Activated T-cell treated with anti-CD3 and anti-CD28 coated beads, Interleukin-2, amount 50 U/mL, for 4 hours (primary cell): ENCODE measurements around the gene SLIT3. TPM values are rescaled to one million over a fixed set of nuclear protein-coding genes. Genes with fewer than 3 reads are reported as not detected.

ENCODE experiments used
- ATAC-seq, 2 donors: fragments of 200-7000 bp; cut with Tn5 transposase; one replicate each; pipeline ENCODE4 v1.10.0; 2021
- DNase-seq: peaks from one replicate; pipeline ENCODE4 v3.0.0-alpha.2; 2020
- H3K27me3 Mint-ChIP-seq: one replicate; pipeline ENCODE4 v1.8.0; 2021; ENCODE audit warnings: low read depth, mixed read lengths
- H3K36me3 Mint-ChIP-seq: one replicate; pipeline ENCODE4 v1.8.0; 2022; ENCODE audit warnings: mixed read lengths; ENCODE audit not compliant: insufficient read depth
- H3K4me1 Mint-ChIP-seq: one replicate; pipeline ENCODE4 v1.8.0; 2021; ENCODE audit warnings: low read depth, mixed read lengths
- H3K4me3 Mint-ChIP-seq: one replicate; pipeline ENCODE4 v1.8.0; 2021; ENCODE audit warnings: mild to moderate bottlenecking, moderate library complexity, mixed read lengths
- H3K9me3 Mint-ChIP-seq: one replicate; pipeline ENCODE4 v1.8.0; 2021; ENCODE audit warnings: mixed read lengths
- total RNA-seq, 3 donors: library from RNA; stranded (reverse); gene quantifications; one replicate each; pipeline ENCODE4 v1.2.1, GENCODE V29; 2021

The SLIT3 gene
- total RNA-seq, 3 donors from 2014 or later: 0.03 to 0.16 (median 0.03) TPM

GRCh38 chr5:168808051-168808616 is 492.8 kb downstream of the SLIT3 start:
- no peak overlapping the region for H3K4me3 Mint-ChIP-seq
- DNase-seq: no peak
- peaks cover 1% of the 10 kb centered on the region for H3K27me3 Mint-ChIP-seq
- no peaks in the 10 kb centered on the region for H3K9me3 Mint-ChIP-seq
- ATAC-seq: no peak
- H3K4me1 Mint-ChIP-seq: no peaks in the 10 kb centered on the region
- H3K36me3 Mint-ChIP-seq: no peaks in the 10 kb centered on the region

- Mint-ChIP-seq H3K27me3 (peaks cover 1% of the 10 kb centered on the region), H3K36me3 (no peaks in the 10 kb centered on the region), H3K4me3 (no peak overlapping the region), H3K4me1 (no peaks in the 10 kb centered on the region), H3K9me3 (no peaks in the 10 kb centered on the region)
- ATAC-seq (no peak), DNase-seq (no peak)
These were observed 493.7 kb downstream of the SLIT3 start for GRCh38 chr5:168807287-168807686.

- H3K27me3 Mint-ChIP-seq: peaks cover 5% of the 10 kb centered on the region
- H3K9me3 Mint-ChIP-seq: no peaks in the 10 kb centered on the region
- no peak for ATAC-seq
- H3K4me1 Mint-ChIP-seq: no peaks in the 10 kb centered on the region
- no peaks in the 10 kb centered on the region for H3K36me3 Mint-ChIP-seq
- no peak for DNase-seq
- no peak overlapping the region for H3K4me3 Mint-ChIP-seq
These were observed 497.4 kb downstream of the SLIT3 start for GRCh38 chr5:168803541-168803940.

- ATAC-seq (peak; percentile 35 to 64), DNase-seq (no peak)
- Mint-ChIP-seq H3K27me3 (peaks cover 5% of the 10 kb centered on the region), H3K9me3 (no peaks in the 10 kb centered on the region), H3K36me3 (no peaks in the 10 kb centered on the region), H3K4me1 (no peaks in the 10 kb centered on the region), H3K4me3 (no peak overlapping the region)
These were observed 498.6 kb downstream of the SLIT3 start for GRCh38 chr5:168802337-168802736.

- ATAC-seq (no peak), DNase-seq (no peak)
- no peaks in the 10 kb centered on the region for H3K36me3 Mint-ChIP-seq
- no peak overlapping the region for H3K4me3 Mint-ChIP-seq
- H3K9me3 Mint-ChIP-seq: no peaks in the 10 kb centered on the region
- H3K4me1 Mint-ChIP-seq: no peaks in the 10 kb centered on the region
- peaks cover 5% of the 10 kb centered on the region for H3K27me3 Mint-ChIP-seq
These were observed 499.4 kb downstream of the SLIT3 start for GRCh38 chr5:168801567-168801966.

GRCh38 chr5:168800701-168801100 is 500.2 kb downstream of the SLIT3 start:
- Mint-ChIP-seq H3K27me3 (peaks cover 5% of the 10 kb centered on the region), H3K4me1 (no peaks in the 10 kb centered on the region), H3K9me3 (no peaks in the 10 kb centered on the region), H3K4me3 (no peak overlapping the region), H3K36me3 (no peaks in the 10 kb centered on the region)
- no peak for ATAC-seq
- no peak for DNase-seq

GRCh38 chr5:168798065-168799023 is 502.6 kb downstream of the SLIT3 start:
- Mint-ChIP-seq H3K4me1 (no peaks in the 10 kb centered on the region), H3K9me3 (no peaks in the 10 kb centered on the region), H3K27me3 (peaks cover 4% of the 10 kb centered on the region), H3K36me3 (no peaks in the 10 kb centered on the region), H3K4me3 (no peak overlapping the region)
- peak; percentile 25 to 51 for ATAC-seq
- DNase-seq: no peak

- ATAC-seq (no peak), DNase-seq (no peak)
- Mint-ChIP-seq H3K4me3 (no peak overlapping the region), H3K36me3 (no peaks in the 10 kb centered on the region), H3K9me3 (no peaks in the 10 kb centered on the region), H3K4me1 (no peaks in the 10 kb centered on the region), H3K27me3 (peaks cover 4% of the 10 kb centered on the region)
These were observed 504.1 kb downstream of the SLIT3 start for GRCh38 chr5:168796593-168797580.

GRCh38 chr5:168796000-168796399 is 504.9 kb downstream of the SLIT3 start:
- Mint-ChIP-seq H3K36me3 (no peaks in the 10 kb centered on the region), H3K9me3 (no peaks in the 10 kb centered on the region), H3K4me1 (no peaks in the 10 kb centered on the region), H3K4me3 (no peak overlapping the region), H3K27me3 (no peaks in the 10 kb centered on the region)
- DNase-seq: no peak
- no peak for ATAC-seq

- no peaks in the 10 kb centered on the region for H3K27me3 Mint-ChIP-seq
- no peaks in the 10 kb centered on the region for H3K9me3 Mint-ChIP-seq
- DNase-seq (no peak), ATAC-seq (peak; percentile 28 to 57)
- H3K4me1 Mint-ChIP-seq: no peaks in the 10 kb centered on the region
- no peak overlapping the region for H3K4me3 Mint-ChIP-seq
- H3K36me3 Mint-ChIP-seq: no peaks in the 10 kb centered on the region
These were observed 506.8 kb downstream of the SLIT3 start for GRCh38 chr5:168793841-168794837.

GRCh38 chr5:168792678-168793077 is 508.3 kb downstream of the SLIT3 start:
- ATAC-seq (no peak), DNase-seq (no peak)
- Mint-ChIP-seq H3K9me3 (no peaks in the 10 kb centered on the region), H3K27me3 (no peaks in the 10 kb centered on the region), H3K4me1 (no peaks in the 10 kb centered on the region), H3K36me3 (no peaks in the 10 kb centered on the region), H3K4me3 (no peak overlapping the region)

GRCh38 chr5:168790671-168791250 is 510.2 kb downstream of the SLIT3 start:
- Mint-ChIP-seq H3K27me3 (no peaks in the 10 kb centered on the region), H3K9me3 (no peaks in the 10 kb centered on the region), H3K4me1 (no peaks in the 10 kb centered on the region), H3K4me3 (no peak overlapping the region), H3K36me3 (no peaks in the 10 kb centered on the region)
- ATAC-seq (no peak), DNase-seq (no peak)

GRCh38 chr5:168790002-168790635 is 510.8 kb downstream of the SLIT3 start:
- DNase-seq (no peak), ATAC-seq (no peak)
- H3K4me3 Mint-ChIP-seq: no peak overlapping the region
- H3K9me3 Mint-ChIP-seq: no peaks in the 10 kb centered on the region
- no peaks in the 10 kb centered on the region for H3K36me3 Mint-ChIP-seq
- no peaks in the 10 kb centered on the region for H3K27me3 Mint-ChIP-seq
- H3K4me1 Mint-ChIP-seq: no peaks in the 10 kb centered on the region
